H1 (cell line): ENCODE results near the gene OR10T2. TPM values are rescaled to one million over a fixed set of nuclear protein-coding genes. Genes with fewer than 3 reads are reported as not detected.

ENCODE experiments used
- CTCF ChIA-PET: fragments of 300-600 bp; sonication (Branson Sonifier 250); formaldehyde crosslinking; loops from one replicate; lab custom pipeline; 2021; ENCODE audit not compliant: partially characterized antibody; lab: Charles Lee
- POLR2A ChIA-PET: fragments of 300-600 bp; sonication (Branson Sonifier 250); formaldehyde crosslinking; loops from one replicate; lab custom pipeline; 2021; ENCODE audit warnings: inconsistent platforms; ENCODE audit not compliant: partially characterized antibody; lab: Charles Lee
- DNase-seq, 2 experiments: peaks; one replicate each; pipeline versions ENCODE4 v3.0.0 to v3.0.0-alpha.2; 2010 to 2022; ENCODE audit warnings: low spot score in 2 of 2, low read depth in 1 of 2, mixed read lengths in 1 of 2
- FAIRE-seq: peaks from 2 replicates; lab custom pipeline; 2011; peaks lifted over from hg19 to GRCh38; lab: Jason Lieb, UNC
- H2AFZ ChIP-seq: 2 replicates; pipeline ENCODE4 v1.8.1; 2012; ENCODE audit warnings: low read length, inconsistent platforms
- H2AK5ac ChIP-seq: 2 replicates; pipeline ENCODE4 v1.6.1; 2013; ENCODE audit warnings: low read depth, low read length
- H2BK120ac ChIP-seq: replicated peaks from 2 replicates; pipeline ENCODE3; 2013; ENCODE audit warnings: low read depth, low read length, inconsistent platforms
- H2BK12ac ChIP-seq: 2 replicates; pipeline ENCODE4 v1.6.1; 2013; ENCODE audit warnings: low read depth, low read length
- H2BK15ac ChIP-seq: 2 replicates; pipeline ENCODE4 v1.6.1; 2013; ENCODE audit warnings: low read length
- H2BK20ac ChIP-seq: 2 replicates; pipeline ENCODE4 v1.6.1; 2013; ENCODE audit warnings: low read length
- H2BK5ac ChIP-seq: 2 replicates; pipeline ENCODE4 v1.6.1; 2013; ENCODE audit warnings: low read depth, low read length
- H3K14ac ChIP-seq: 2 replicates; pipeline ENCODE4 v1.6.1; 2013; ENCODE audit warnings: inconsistent platforms; ENCODE audit not compliant: insufficient read length
- H3K18ac ChIP-seq: 2 replicates; pipeline ENCODE4 v1.6.1; 2013; ENCODE audit warnings: low read length; ENCODE audit errors: extremely low read depth
- H3K23ac ChIP-seq: 2 replicates; pipeline ENCODE4 v1.6.1; 2013; ENCODE audit warnings: inconsistent platforms; ENCODE audit not compliant: insufficient read length
- H3K23me2 ChIP-seq: 2 replicates; pipeline ENCODE4 v1.6.1; 2013; ENCODE audit warnings: low read depth, low read length
- H3K27ac ChIP-seq: 2 replicates; pipeline ENCODE4 v1.6.1; 2011; ENCODE audit warnings: low read depth, low read length, inconsistent platforms
- H3K27me3 ChIP-seq, 4 experiments: replicated peaks in 1 of 4; 1 replicate in 1 of 4; 2 replicates in 3 of 4; pipeline versions ENCODE4 v1.6.1 to v1.8.1; 2011 to 2013; ENCODE audit warnings: low read length in 3 of 4, mild to moderate bottlenecking in 3 of 4, inconsistent platforms in 2 of 4, mixed read lengths in 2 of 4, moderate library complexity in 1 of 4; ENCODE audit not compliant: control insufficient read depth in 3 of 4, insufficient read depth in 3 of 4; ENCODE audit errors: extremely low read depth in 1 of 4
- H3K36me3 ChIP-seq, 4 experiments: 2 replicates each; pipeline versions ENCODE4 v1.6.1 to v1.8.1; 2011 to 2013; ENCODE audit warnings: mild to moderate bottlenecking in 4 of 4, low read length in 3 of 4, moderate library complexity in 2 of 4, control low read depth in 1 of 4, inconsistent platforms in 1 of 4; ENCODE audit not compliant: insufficient read depth in 4 of 4, control insufficient read depth in 2 of 4
- H3K4ac ChIP-seq: replicated peaks from 2 replicates; pipeline ENCODE3; 2013; ENCODE audit warnings: low read length, low read depth, mixed read lengths, inconsistent platforms; ENCODE audit not compliant: insufficient read length
- H3K4me1 ChIP-seq, 4 experiments: replicated peaks in 1 of 4; 1 replicate in 1 of 4; 2 replicates in 3 of 4; pipeline versions ENCODE4 v1.6.1 to v1.8.1; 2011 to 2013; ENCODE audit warnings: low read length in 3 of 4, inconsistent platforms in 2 of 4, mixed read lengths in 1 of 4; ENCODE audit not compliant: insufficient read depth in 4 of 4, control insufficient read depth in 3 of 4
- H3K4me2 ChIP-seq, 2 experiments: 2 replicates each; pipeline versions ENCODE4 v1.6.1 to v1.8.1; 2011 to 2013; ENCODE audit warnings: low read depth in 2 of 2, low read length in 2 of 2, control low read depth in 1 of 2, inconsistent platforms in 1 of 2, mild to moderate bottlenecking in 1 of 2; ENCODE audit not compliant: insufficient read depth in 1 of 2
- H3K4me3 ChIP-seq, 4 experiments: fragments of 200-600, 300-600 bp in 1 of 4; sonication (generic), shearing (Covaris generic), sonication (Bioruptor Twin) in 1 of 4; 2 replicates each; pipeline versions ENCODE4 v1.5.1 to v1.8.1; 2011 to 2016; ENCODE audit warnings: low read length in 4 of 4, low read depth in 3 of 4, control low read depth in 2 of 4, inconsistent platforms in 2 of 4, mild to moderate bottlenecking in 2 of 4, mixed read lengths in 1 of 4, moderate library complexity in 1 of 4; ENCODE audit not compliant: insufficient read depth in 2 of 4; ENCODE audit errors: extremely low read depth in 1 of 4
- H3K56ac ChIP-seq: replicated peaks from 2 replicates; pipeline ENCODE3; 2013; ENCODE audit warnings: low read depth, mild to moderate bottlenecking, mixed read lengths, low read length, inconsistent platforms; ENCODE audit not compliant: insufficient read length
- H3K79me1 ChIP-seq: 2 replicates; pipeline ENCODE4 v1.6.1; 2013; ENCODE audit warnings: low read depth, low read length, control low read depth
- H3K79me2 ChIP-seq, 2 experiments: 2 replicates each; pipeline versions ENCODE4 v1.6.1 to v1.8.1; 2012 to 2013; ENCODE audit warnings: low read length in 2 of 2, mild to moderate bottlenecking in 2 of 2, inconsistent platforms in 1 of 2; ENCODE audit not compliant: insufficient read depth in 2 of 2, control insufficient read depth in 1 of 2
- H3K9ac ChIP-seq, 4 experiments: replicated peaks in 1 of 4; 1 replicate in 1 of 4; 2 replicates in 3 of 4; pipeline versions ENCODE4 v1.6.1 to v1.8.1; 2011 to 2013; ENCODE audit warnings: low read depth in 3 of 4, low read length in 3 of 4, control low read depth in 2 of 4, mild to moderate bottlenecking in 2 of 4, moderate library complexity in 2 of 4, inconsistent platforms in 1 of 4; ENCODE audit errors: extremely low read depth in 1 of 4
- H3K9me3 ChIP-seq, 2 experiments: 2 replicates each; pipeline versions ENCODE4 v1.6.1 to v1.8.1; 2012 to 2013; ENCODE audit warnings: mild to moderate bottlenecking in 2 of 2, moderate library complexity in 2 of 2, control low read depth in 1 of 2, inconsistent platforms in 1 of 2, low read depth in 1 of 2, low read length in 1 of 2, mixed read lengths in 1 of 2; ENCODE audit not compliant: insufficient read depth in 2 of 2
- H4K20me1 ChIP-seq, 2 experiments: replicated peaks in 1 of 2; 2 replicates each; pipeline versions ENCODE3 to v1.8.1; 2011 to 2013; ENCODE audit warnings: inconsistent platforms in 2 of 2, low read length in 2 of 2, mild to moderate bottlenecking in 1 of 2; ENCODE audit not compliant: insufficient read depth in 2 of 2, control insufficient read depth in 1 of 2
- H4K5ac ChIP-seq: 2 replicates; pipeline ENCODE4 v1.6.1; 2013; ENCODE audit warnings: low read length, low read depth, mixed read lengths, inconsistent platforms; ENCODE audit not compliant: insufficient read length
- H4K8ac ChIP-seq: 2 replicates; pipeline ENCODE4 v1.8.0; 2013; ENCODE audit warnings: mild to moderate bottlenecking, moderate library complexity, low read length, inconsistent platforms; ENCODE audit not compliant: insufficient read depth; ENCODE audit errors: extremely low read depth
- H4K91ac ChIP-seq: replicated peaks from 2 replicates; pipeline ENCODE3; 2013; ENCODE audit warnings: low read length, mixed read lengths, inconsistent platforms; ENCODE audit not compliant: insufficient read length
- ATF2 ChIP-seq: IDR thresholded peaks from 2 replicates; pipeline ENCODE4 v1.6.1; 2012; ENCODE audit warnings: low read length, inconsistent platforms
- GTF2F1 ChIP-seq: IDR thresholded peaks from 2 replicates; pipeline ENCODE4 v1.6.1; 2012; ENCODE audit warnings: low read depth, low read length, improper control_type of control experiment, borderline replicate concordance
- NANOG ChIP-seq: IDR thresholded peaks from 2 replicates; pipeline ENCODE4 v1.6.1; 2011; ENCODE audit warnings: low read length, low read depth, mild to moderate bottlenecking, inconsistent platforms; ENCODE audit not compliant: insufficient read depth, poor library complexity, severe bottlenecking
- RNF2 ChIP-seq: fragments of 200-900, 300-1000 bp; sonication (generic); IDR thresholded peaks from 2 replicates; pipeline ENCODE4 v1.7.1; 2016; ENCODE audit warnings: borderline replicate concordance, low read depth, mild to moderate bottlenecking, antibody characterized with exemption, low read length; ENCODE audit not compliant: poor library complexity, severe bottlenecking; ENCODE audit errors: missing control alignments
- RXRA ChIP-seq: IDR thresholded peaks from 2 replicates; pipeline ENCODE4 v1.6.1; 2011; ENCODE audit warnings: low read depth, mild to moderate bottlenecking, low read length, moderate library complexity; ENCODE audit not compliant: insufficient read depth
- SRF ChIP-seq: IDR thresholded peaks from 2 replicates; pipeline ENCODE4 v1.6.1; 2011; ENCODE audit warnings: mild to moderate bottlenecking, low read depth, low read length, moderate library complexity
- YY1 ChIP-seq: IDR thresholded peaks from 2 replicates; pipeline ENCODE4 v1.6.1; 2011; ENCODE audit warnings: low read depth, mild to moderate bottlenecking, low read length
- WGBS, 2 experiments: shearing (Covaris generic) in 1 of 2; methylation state at CpG; one replicate each; pipeline versions ENCODE4 v1.1.6 to v1.1.7; 2013 to 2015; ENCODE audit warnings: low lambda C conversion rate in 2 of 2, mixed read lengths in 2 of 2, inconsistent platforms in 1 of 2, low coverage in 1 of 2, missing lambda C conversion rate in 1 of 2; ENCODE audit not compliant: insufficient replicate concordance in 2 of 2, insufficient coverage in 1 of 2, insufficient read length in 1 of 2; ENCODE audit errors: extremely low coverage in 1 of 2, missing lambda C conversion rate in 1 of 2; 5-methylcytosine and 5-hydroxymethylcytosine counted together
- polyA plus RNA-seq, 7 experiments: library from polyadenylated mRNA; depleted of rRNA in 3 of 7; stranded (reverse) in 5 of 7; unstranded in 2 of 7; fragments of >200 nt in 5 of 7; fragments of 200-250 nt in 2 of 7; gene quantifications; 1 replicate in 5 of 7; 2 replicates in 1 of 7; 4 replicates in 1 of 7; pipeline versions ENCODE4 v1.2.1 to v1.2.3, GENCODE V29; 2011 to 2013; ENCODE audit warnings: missing spikeins in 2 of 7, mixed read lengths in 2 of 7
- total RNA-seq: library from RNA; stranded (reverse); fragmentation: NEBNext Ultra II Directional; extraction: Animal tissue kit (Norgen Biotek cat#: 25700); gene quantifications from 2 replicates; pipeline ENCODE4 v1.2.1, GENCODE V29; 2021

OR10T2 gene
- total and polyA plus RNA-seq, 2 of the 8 experiments (the other 6 are each of a cell fraction or from before 2014, with no cell fraction given) = not detected

- Histone ChIP-seq H2BK20ac (no peak overlapping the region), H3K27ac (no peak overlapping the region), H2BK120ac (no peak overlapping the region), H2AK5ac (no peak overlapping the region), H3K14ac (no peak overlapping the region), H3K56ac (no peak overlapping the region), H4K8ac (no peak overlapping the region), H3K4me3 (no peak overlapping the region), H2BK15ac (no peak overlapping the region), H2BK12ac (no peak overlapping the region), H4K20me1 (no peaks in the 10 kb centered on the region), H3K4me2 (no peak overlapping the region), H3K9ac (no peak overlapping the region), H3K4me1 (no peaks in the 10 kb centered on the region), H3K23me2 (no peaks in the 10 kb centered on the region), H3K4ac (no peak overlapping the region), H3K36me3 (no peaks in the 10 kb centered on the region), H4K5ac (no peak overlapping the region), H3K27me3 (no peaks in the 10 kb centered on the region), H3K23ac (no peak overlapping the region)
- FAIRE-seq = no peak
- ChIA-PET POLR2A (no interaction called here), CTCF (no interaction called here)
- WGBS, 2 experiments = 68% methylated on average over 1 of the region's 1 CpG; no CpG with 5 or more reads in 1 of the 2 experiments
- TF ChIP-seq SRF (no peak), RXRA (no peak), RNF2 (no peak), ATF2 (no peak), GTF2F1 (no peak), YY1 (no peak), NANOG (no peak)
- TF ChIP-seq, all 59 proteins: peak for 0
- no peak for DNase-seq
- Histone ChIP-seq H4K91ac (no peak overlapping the region), H2AFZ (no peak overlapping the region), H3K9me3 (no peaks in the 10 kb centered on the region), H3K79me2 (no peaks in the 10 kb centered on the region), H3K79me1 (no peaks in the 10 kb centered on the region), H3K18ac (no peak overlapping the region), H2BK5ac (no peak overlapping the region)
Measured at GRCh38 chr1:158390331-158390730, 8.9 kb downstream of the OR10T2 start.
